HUES6 (cell line): ENCODE data around the gene PARVB.

Experiments
- H3K27ac ChIP-seq: 2 replicates; pipeline ENCODE4 v1.7.0; 2013; ENCODE audit warnings: low read depth, mild to moderate bottlenecking, low read length, inconsistent platforms
- H3K27me3 ChIP-seq: 2 replicates; pipeline ENCODE4 v1.6.1; 2013; ENCODE audit warnings: low read length; ENCODE audit not compliant: control insufficient read depth, insufficient read depth
- H3K36me3 ChIP-seq: 2 replicates; pipeline ENCODE4 v1.6.1; 2013; ENCODE audit warnings: low read length; ENCODE audit not compliant: control insufficient read depth, insufficient read depth
- H3K4me1 ChIP-seq: 2 replicates; pipeline ENCODE4 v1.6.1; 2013; ENCODE audit warnings: low read length; ENCODE audit not compliant: control insufficient read depth, insufficient read depth
- H3K4me3 ChIP-seq: 2 replicates; pipeline ENCODE4 v1.5.1; 2013; ENCODE audit warnings: low read depth, low read length
- H3K9ac ChIP-seq: one replicate; pipeline ENCODE4 v1.6.1; 2013; ENCODE audit warnings: mild to moderate bottlenecking, low read length
- H3K9me3 ChIP-seq: 2 replicates; pipeline ENCODE4 v1.6.1; 2013; ENCODE audit warnings: low read depth, low read length; ENCODE audit not compliant: control insufficient read depth, insufficient read depth

PARVB gene

DNA sequence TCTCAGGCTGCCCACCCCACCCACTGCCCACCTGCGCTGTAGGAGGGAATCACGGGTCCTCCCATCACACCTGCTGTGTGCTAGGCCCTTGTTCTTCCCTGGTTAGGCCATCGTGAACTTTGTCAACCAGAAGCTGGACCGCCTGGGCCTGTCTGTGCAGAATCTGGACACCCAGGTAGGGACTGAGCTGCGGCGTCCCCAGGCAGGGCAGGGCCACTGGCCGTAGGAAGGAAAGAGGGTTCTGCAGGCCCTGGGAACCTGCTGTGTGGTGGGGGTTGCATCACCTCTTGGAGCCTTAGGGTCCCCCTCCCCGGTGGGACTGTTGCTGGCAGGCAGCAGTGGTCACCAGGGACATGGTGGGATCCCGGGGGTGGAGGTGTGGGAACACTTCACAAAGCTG is 172.1 kb downstream of the PARVB start:
- Histone ChIP-seq H3K9ac (no peak overlapping the region), H3K4me3 (no peak overlapping the region), H3K27ac (no peak overlapping the region), H3K9me3 (no peaks in the 10 kb centered on the region), H3K27me3 (no peaks in the 10 kb centered on the region), H3K4me1 (peaks cover 2% of the 10 kb centered on the region; the same call in 1 of the 2 replicates), H3K36me3 (no peaks in the 10 kb centered on the region)

DNA sequence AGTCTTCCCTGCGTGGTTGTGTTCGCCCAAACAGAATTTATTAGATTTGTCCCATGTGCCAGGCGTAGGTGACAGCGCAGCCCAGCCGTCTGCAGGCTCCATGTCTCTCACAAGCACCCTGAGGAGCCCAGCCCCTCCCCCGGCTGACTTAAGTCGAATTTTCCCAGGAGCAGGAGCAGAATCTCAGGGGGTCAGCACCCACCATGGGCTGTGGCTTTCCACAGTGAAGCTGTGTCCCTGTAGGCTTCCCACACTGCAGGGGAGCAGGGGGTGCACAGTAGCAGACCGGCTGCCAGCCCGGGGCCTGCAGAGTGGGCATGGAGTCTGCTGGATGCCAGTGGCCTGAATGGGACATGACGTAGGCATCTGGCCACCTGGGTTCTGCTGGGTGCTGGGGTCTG is 172.6 kb downstream of the PARVB start:
- Histone ChIP-seq H3K27ac (no peak overlapping the region), H3K27me3 (no peaks in the 10 kb centered on the region), H3K36me3 (no peaks in the 10 kb centered on the region), H3K9ac (no peak overlapping the region), H3K4me3 (no peak overlapping the region), H3K9me3 (no peaks in the 10 kb centered on the region), H3K4me1 (peaks cover 2% of the 10 kb centered on the region; the same call in 1 of the 2 replicates)

DNA sequence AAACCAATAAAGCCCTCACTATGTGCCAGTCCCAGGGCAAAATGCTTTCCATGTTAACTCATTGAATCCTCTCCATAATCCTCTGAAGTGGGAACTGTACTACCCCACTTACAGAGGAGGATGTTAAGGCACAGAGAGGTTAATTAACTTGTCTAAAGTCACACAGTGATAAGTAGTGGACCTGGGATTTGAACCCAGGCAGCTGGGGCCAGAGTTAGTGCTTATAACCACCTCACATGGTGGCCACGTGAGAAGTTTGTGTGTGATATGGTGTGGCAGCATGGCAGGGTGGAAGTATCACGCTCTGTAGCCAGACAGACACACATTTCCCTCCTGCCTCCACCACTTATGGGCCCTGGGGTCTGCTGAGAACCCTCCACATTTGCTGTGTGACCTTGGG is 173.2 kb downstream of the PARVB start:
- H3K4me1 ChIP-seq, result no peaks in the 10 kb centered on the region
- H3K36me3 ChIP-seq, result no peaks in the 10 kb centered on the region
- H3K27me3 ChIP-seq, result no peaks in the 10 kb centered on the region
- no peak overlapping the region for H3K27ac ChIP-seq
- no peak overlapping the region for H3K9ac ChIP-seq
- no peaks in the 10 kb centered on the region for H3K9me3 ChIP-seq
- H3K4me3 ChIP-seq, result no peak overlapping the region

DNA sequence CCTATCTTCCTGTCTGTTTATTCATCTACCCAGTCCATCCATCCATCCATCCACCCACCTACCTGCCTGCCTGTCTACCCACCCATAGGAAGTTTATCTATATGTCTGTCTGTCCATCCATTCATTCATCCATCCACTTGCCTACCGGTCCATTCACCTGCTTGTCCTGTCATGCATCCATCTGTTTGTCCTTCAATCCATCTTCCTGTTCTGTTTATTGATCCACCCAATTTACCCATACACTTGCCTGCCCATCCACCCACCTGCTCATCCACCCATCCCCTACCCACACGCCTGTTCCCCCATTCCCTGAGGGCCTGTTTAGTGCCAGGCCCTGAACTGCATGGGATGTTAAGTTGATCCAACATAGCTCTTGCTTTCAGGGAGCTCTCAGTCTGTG is 175.1 kb downstream of the PARVB start:
- Histone ChIP-seq H3K27me3 (no peaks in the 10 kb centered on the region), H3K4me1 (no peaks in the 10 kb centered on the region; the same call in 1 of the 2 replicates), H3K9ac (no peak overlapping the region), H3K9me3 (no peaks in the 10 kb centered on the region), H3K27ac (no peak overlapping the region), H3K4me3 (no peak overlapping the region), H3K36me3 (no peaks in the 10 kb centered on the region)

DNA sequence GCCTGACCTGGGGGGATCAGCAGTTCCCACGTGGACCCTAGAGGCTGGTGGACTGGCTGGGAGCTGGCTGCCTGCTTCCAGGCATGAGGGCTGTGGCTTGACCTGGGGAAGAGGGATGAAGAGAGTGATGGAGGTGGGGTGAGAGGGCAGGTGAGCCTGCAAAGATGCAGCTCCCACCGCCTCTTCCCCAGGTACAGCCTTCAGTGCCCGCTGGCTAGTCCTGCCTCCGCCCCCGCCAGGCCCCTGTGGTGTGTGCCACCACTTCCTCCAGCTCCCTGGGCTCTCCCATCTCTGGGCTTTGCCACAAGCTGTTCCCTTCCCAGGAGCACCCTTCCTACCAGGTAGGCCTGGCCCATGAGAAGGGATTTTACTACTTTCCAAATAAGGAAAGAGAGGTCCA is 175.8 kb downstream of the PARVB start:
- H3K9me3 ChIP-seq, result no peaks in the 10 kb centered on the region
- no peaks in the 10 kb centered on the region for H3K27me3 ChIP-seq
- no peak overlapping the region for H3K27ac ChIP-seq
- no peaks in the 10 kb centered on the region; the same call in 1 of the 2 replicates for H3K4me1 ChIP-seq
- H3K36me3 ChIP-seq, result no peaks in the 10 kb centered on the region
- H3K4me3 ChIP-seq, result no peak overlapping the region
- H3K9ac ChIP-seq, result no peak overlapping the region

DNA sequence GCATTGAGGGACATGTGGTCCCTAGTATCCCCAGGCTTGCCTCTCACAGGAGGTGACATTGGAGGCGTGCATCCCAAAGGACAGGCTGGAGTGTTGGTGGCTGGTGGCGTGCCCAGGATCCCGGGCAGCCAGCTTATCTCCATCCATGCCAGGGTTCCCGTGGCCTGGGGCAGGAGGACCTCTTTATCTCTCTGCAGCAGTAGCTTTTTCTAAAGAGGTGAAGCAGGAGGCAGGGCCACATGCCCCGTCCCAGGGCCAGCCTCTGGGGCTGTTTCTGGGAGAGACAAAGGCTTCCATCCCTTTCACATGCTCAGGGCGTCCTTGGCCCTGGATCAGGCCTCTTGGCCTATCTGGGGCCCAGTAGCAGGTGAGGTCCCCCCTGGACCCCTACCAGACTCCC is 176.3 kb downstream of the PARVB start:
- Histone ChIP-seq H3K36me3 (no peaks in the 10 kb centered on the region), H3K4me3 (no peak overlapping the region), H3K9me3 (no peaks in the 10 kb centered on the region), H3K27me3 (no peaks in the 10 kb centered on the region), H3K9ac (no peak overlapping the region), H3K27ac (no peak overlapping the region), H3K4me1 (no peaks in the 10 kb centered on the region; the same call in 1 of the 2 replicates)

DNA sequence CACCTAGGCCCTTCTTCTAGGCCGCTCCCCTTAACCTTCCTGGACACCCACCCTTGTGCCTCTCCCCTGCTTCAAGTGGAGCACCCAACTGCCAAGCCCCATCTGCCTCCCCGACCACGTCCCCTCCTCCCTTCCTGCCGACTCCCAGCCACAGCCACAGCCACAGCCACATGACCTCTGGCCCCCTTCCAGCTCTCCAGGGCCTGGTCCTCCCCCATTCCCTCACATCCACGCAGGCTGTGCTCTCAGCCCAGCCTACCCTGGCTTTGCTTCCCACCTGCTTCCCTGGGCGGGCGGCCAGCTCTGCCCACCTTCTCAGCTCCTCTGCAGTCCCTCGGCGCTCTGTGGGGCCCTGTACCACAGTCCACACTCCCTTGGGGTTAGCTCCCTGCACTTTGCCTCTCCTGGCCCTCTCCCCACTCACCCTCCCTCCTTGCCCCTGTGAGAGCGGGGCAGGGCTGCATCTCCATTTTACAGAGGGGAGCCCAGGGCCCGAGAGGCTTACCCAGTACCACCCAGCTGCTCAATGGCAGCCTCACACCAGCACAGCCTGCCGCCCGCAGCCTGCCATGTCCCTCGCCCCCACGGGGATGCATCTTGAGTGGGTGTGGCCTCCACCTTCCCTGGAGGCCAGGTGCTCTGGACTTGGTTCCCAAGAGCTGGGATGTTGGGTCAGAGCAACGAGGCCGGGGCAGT is 176.9 kb downstream of the PARVB start:
- Histone ChIP-seq H3K27ac (no peak overlapping the region), H3K9ac (no peak overlapping the region), H3K27me3 (no peaks in the 10 kb centered on the region), H3K4me3 (no peak overlapping the region), H3K4me1 (no peaks in the 10 kb centered on the region; the same call in 1 of the 2 replicates), H3K36me3 (no peaks in the 10 kb centered on the region), H3K9me3 (no peaks in the 10 kb centered on the region)

DNA sequence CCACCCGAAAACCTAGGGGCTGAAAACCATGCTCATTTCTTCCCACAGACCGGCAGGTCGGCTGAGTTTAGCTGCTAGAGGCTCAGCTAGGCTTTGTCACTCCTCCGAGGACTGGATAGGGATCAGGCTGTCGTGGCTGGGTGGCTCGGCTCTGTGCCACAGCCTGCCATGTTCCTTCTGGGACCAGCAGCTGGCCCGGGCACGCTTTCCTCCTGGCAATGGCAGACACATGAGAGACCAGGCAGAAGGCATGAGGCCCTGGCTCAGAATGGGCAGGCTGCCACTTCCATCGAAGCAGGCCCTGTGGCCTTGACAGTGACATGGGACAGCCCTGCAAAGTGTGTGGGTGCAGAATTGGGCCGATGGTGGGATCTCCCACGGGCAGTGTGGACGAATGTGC is 177.6 kb downstream of the PARVB start:
- no peak overlapping the region for H3K9ac ChIP-seq
- no peak overlapping the region for H3K27ac ChIP-seq
- no peaks in the 10 kb centered on the region for H3K36me3 ChIP-seq
- no peaks in the 10 kb centered on the region; the same call in 1 of the 2 replicates for H3K4me1 ChIP-seq
- no peak overlapping the region for H3K4me3 ChIP-seq
- H3K27me3 ChIP-seq, result no peaks in the 10 kb centered on the region
- no peaks in the 10 kb centered on the region for H3K9me3 ChIP-seq

DNA sequence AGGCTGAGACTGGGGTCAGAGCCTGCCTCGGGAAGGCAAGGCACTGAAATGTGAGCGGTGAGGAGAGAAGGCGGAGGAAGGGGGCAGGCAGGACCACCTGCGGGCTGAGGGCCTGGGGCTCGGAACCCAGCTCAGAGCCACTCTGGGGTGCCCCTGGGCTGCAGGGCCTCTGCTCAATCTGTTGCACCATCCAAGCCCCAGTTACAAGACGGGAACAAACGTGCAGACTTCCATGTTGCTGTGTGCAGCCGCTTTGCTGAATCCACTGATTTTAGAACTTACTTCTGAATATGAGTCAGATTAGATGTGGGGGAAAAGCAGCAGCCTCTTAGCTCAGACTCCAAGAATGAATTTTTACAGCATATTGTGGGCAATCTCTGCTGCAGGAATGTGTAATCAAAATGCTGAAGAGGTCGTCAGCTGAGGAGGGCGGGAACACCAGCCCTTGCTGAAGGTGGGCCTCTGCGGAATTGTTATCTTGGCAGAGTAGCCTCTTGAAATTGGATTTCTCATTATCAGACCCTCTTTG is 178.2 kb downstream of the PARVB start:
- no peak overlapping the region for H3K9ac ChIP-seq
- H3K27me3 ChIP-seq, result no peaks in the 10 kb centered on the region
- no peak overlapping the region for H3K27ac ChIP-seq
- H3K4me1 ChIP-seq, result no peaks in the 10 kb centered on the region; the same call in 1 of the 2 replicates
- H3K36me3 ChIP-seq, result no peaks in the 10 kb centered on the region
- no peaks in the 10 kb centered on the region for H3K9me3 ChIP-seq
- H3K4me3 ChIP-seq, result no peak overlapping the region

DNA sequence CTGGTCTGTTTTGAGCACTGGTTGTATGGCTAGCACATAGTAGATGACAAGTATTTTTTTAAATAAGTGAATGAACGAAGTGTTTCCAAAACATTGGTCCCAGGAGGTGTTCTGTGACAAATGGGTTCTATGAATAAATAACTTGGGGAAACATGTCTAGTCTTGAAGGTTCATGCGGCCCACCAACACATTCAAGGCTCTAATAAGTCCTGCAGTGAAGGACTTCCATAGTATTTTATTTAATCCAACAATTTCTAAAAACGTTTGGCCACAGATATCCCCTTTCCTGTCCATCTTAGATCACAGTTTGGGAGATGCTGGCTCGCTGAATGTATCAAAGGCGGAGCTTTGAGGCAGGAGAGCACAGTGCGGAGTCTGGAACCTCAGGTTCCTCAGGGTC is 179.1 kb downstream of the PARVB start:
- Histone ChIP-seq H3K4me1 (no peaks in the 10 kb centered on the region; the same call in 1 of the 2 replicates), H3K9me3 (no peaks in the 10 kb centered on the region), H3K4me3 (no peak overlapping the region), H3K27ac (no peak overlapping the region), H3K9ac (no peak overlapping the region), H3K27me3 (no peaks in the 10 kb centered on the region), H3K36me3 (no peaks in the 10 kb centered on the region)

DNA sequence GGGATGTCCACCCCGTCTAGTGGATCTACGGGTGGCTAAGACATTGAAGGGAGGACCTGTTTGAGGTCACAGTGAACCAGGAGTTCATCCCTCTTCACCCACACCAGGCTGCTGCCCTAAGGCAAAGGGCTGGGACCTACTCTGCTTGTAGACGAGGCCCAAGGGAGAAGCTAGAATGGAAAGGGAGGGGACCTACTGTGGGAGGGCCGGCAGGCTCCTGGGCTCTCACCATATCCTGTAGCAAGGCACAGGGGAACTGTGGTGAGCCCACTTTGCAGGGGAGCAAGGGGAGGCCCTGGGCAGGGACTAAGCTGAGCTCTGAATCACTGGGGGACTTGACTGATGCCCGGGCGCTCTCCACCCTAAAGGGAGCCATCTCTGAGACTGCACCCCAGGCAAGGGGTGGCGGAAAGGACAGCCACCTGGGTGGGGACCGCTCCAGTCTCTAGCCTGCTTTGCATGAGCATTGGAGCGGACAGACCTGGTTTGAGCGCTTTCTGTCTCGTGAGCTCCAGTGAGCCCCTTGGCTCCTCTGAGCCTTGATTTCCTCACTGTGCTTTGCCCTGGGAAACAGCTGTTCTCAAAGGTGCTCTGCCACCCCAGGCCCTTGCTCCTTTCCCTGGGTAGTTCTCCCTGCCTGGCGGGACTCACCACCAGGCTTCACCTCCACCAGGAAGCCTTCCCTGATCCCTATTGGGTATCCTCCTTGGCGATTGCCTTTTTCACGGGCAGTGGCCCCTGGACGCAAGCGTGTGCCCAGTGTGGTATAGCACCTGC is 180.8 kb downstream of the PARVB start:
- Histone ChIP-seq H3K27ac (no peak overlapping the region), H3K9me3 (peaks cover 4% of the 10 kb centered on the region; the same call in 1 of the 2 replicates), H3K27me3 (no peaks in the 10 kb centered on the region), H3K36me3 (no peaks in the 10 kb centered on the region), H3K4me1 (no peaks in the 10 kb centered on the region; the same call in 1 of the 2 replicates), H3K4me3 (no peak overlapping the region), H3K9ac (no peak overlapping the region)
